ENCODE measurements around the gene NAA80.

- TF ChIP-seq, protein P1, sequence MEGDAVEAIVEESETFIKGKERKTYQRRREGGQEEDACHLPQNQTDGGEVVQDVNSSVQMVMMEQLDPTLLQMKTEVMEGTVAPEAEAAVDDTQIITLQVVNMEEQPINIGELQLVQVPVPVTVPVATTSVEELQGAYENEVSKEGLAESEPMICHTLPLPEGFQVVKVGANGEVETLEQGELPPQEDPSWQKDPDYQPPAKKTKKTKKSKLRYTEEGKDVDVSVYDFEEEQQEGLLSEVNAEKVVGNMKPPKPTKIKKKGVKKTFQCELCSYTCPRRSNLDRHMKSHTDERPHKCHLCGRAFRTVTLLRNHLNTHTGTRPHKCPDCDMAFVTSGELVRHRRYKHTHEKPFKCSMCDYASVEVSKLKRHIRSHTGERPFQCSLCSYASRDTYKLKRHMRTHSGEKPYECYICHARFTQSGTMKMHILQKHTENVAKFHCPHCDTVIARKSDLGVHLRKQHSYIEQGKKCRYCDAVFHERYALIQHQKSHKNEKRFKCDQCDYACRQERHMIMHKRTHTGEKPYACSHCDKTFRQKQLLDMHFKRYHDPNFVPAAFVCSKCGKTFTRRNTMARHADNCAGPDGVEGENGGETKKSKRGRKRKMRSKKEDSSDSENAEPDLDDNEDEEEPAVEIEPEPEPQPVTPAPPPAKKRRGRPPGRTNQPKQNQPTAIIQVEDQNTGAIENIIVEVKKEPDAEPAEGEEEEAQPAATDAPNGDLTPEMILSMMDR (IDR thresholded peaks at IDR 0.05; ENCODE audit: low read depth, low read length, poor library complexity, severe bottlenecking) = no peak
- no peak for TF ChIP-seq EZH2phosphoT487 (IDR thresholded peaks at IDR 0.05; ENCODE audit: borderline replicate concordance, low read length)
These were observed 41.5 kb upstream of the NAA80 start, which contains the start of gene RASSF1 for GRCh38 chr3:50340448-50341329.

Data from DOHH2 (cell line).